ENCODE results near the gene JOSD1.

The JOSD1 gene

DNA sequence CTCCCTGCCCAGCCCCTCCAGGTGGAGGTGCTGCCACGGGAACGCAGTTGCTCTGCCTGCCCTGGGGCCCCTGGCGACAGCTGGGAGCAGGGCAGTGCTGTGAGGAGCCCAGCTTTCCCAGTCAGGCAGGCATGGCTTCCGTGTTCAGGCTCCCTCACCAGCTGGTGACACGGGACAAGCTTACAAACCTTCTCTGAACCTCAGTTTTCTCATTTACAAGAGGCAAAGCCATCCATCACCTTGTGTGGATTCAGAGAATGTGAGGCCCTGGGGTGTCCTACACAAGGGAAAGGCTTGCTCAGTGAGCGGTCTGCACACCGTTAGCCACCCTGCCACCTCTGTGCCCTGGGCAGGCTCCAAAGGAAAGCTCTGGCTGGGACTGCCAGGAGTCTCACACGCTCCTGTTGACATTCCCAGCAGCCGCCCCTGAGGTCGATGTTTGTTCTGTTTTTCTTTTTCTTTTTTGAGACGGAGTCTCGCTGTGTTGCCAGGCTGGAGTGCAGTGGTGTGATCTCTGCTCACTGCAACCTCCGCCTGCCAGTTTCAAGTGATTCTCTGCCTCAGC lies 31.6 kb upstream of the JOSD1 start:
- DNase-seq: peak in 1 of 2 experiments; percentile 30

- peak in 1 of 2 experiments; percentile 28 for DNase-seq
Observed at GRCh38 chr22:38731703-38732161, 31.0 kb upstream of the JOSD1 start.

- no peak for DNase-seq
Observed at GRCh38 chr22:38730411-38730871, 29.7 kb upstream of the JOSD1 start.

DNA sequence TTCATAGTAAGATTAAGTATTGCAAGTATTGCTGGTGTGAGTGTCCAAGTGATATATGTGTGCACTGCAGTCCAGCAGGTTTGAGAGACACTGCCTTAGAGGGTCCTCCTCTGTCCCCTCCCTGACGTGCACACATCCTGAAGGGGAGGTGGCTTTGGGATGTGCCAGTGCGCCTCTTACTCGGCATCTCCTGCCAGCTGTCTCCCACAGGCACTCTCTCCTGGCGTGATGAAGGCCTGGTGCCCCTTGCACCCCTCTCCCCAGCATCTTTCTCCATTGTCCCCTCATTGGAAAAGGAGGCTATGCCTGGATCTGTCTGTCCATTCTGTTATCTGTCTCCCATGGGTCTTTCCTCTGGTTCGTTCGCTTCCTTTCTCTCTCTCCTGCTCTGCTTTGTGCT lies 29.2 kb upstream of the JOSD1 start:
- DNase-seq: no peak

DNA sequence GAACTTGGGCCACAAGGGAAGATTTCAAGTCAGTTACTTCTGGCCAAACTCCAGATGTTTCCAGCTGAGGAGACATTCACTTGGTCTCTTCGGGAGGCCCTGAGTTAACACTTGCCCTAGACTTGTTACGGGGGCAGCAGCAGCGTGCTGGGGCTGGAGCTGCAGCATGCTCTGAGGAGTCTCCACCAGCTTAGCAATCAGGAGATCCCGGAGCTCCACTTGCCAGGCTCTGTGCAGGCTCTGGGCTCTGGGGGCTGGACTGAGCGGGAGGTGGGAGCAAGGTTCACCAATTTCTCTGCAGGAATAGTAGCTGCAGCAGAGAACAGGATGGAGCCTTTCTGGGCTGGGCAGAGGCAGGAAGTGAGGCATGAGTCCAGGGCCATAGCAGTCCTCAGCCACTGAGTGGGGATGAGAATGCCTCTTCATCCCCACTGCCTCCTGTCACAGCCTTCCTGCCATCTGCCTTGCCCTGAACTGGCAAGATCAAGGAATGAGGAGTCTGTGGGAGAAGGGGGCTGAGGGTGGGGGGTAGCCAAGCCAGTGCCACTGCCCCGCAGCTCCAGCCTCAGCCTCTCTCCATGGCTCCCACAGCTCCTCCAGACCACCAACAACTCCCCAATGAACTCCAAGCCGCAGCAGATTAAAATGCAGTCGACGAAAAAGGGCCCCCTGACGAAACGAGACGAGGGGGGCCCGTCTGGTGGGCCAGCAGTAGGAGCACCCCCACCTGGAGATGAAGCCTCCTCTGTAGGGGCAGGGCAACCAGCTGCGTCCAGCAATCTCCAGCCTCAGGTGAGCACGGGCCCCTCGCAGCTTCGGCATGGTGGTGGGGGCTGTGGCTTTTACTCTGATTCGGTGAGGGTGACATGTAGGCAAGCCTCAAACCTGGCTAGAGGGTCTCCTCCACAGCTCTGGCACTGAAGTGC lies 28.4 kb upstream of the JOSD1 start:
- no peak for DNase-seq

- no peak for DNase-seq
Observed at GRCh38 chr22:38727530-38728451, 27.0 kb upstream of the JOSD1 start.

DNA sequence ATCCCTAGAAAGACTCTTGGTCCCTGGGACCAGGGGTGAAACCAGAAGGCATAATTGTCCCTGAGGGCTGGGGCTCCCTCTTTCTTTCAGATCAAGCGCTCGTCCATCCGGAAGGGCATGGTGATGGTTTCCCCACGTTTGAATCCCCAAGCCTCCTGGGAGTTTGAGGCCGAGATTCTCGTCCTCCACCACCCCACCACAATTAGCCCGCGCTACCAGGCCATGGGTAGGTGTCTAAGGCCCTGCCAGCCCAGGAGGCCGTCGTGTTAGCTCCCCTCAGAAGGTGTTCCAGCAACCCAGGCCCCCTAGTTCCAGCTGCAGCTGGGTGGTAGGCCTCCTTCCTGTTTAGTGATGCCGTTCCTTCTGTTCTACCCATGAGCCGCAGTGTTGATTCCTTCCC lies 26.4 kb upstream of the JOSD1 start:
- DNase-seq: no peak

DNA sequence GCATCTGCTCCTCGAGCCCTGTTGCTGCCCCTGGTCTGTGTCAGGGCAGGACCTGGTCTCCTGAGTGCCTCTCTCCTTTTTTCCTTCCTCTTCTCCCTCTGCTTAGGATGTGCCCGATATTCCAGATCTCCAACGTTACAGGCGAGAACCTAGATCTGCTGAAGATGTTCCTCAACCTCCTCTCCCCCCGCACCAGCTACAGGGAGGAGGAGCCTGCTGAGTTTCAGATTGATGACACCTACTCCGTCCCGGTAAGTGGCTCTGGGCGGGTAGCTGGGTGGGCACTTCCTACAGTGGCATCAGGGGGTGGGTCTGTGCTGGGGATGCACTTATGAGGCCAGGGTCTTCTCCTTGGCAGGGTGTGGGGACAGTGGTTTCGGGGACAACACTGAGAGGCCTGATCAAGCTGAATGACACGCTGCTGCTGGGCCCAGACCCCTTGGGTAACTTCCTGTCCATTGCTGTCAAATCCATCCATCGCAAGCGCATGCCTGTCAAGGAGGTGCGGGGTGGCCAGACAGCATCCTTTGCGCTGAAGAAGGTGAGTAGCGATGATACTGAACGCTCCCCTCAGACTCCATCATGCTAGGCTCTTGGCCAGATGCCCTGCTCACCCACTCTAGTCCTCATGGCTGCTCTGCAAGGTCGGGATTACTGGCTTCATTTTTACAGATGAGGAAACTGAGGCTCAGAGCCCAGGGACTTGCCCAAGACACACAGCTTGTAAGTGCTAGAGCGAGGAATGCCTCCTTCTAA lies 25.3 kb upstream of the JOSD1 start:
- no peak for DNase-seq

GRCh38 chr22:38724926-38725571 lies 24.3 kb upstream of the JOSD1 start:
- no peak for DNase-seq

GRCh38 chr22:38724176-38724575 lies 23.4 kb upstream of the JOSD1 start:
- no peak for DNase-seq

GRCh38 chr22:38721551-38721950 lies 20.8 kb upstream of the JOSD1 start:
- DNase-seq: no peak

GRCh38 chr22:38720350-38720749 lies 19.6 kb upstream of the JOSD1 start:
- no peak for DNase-seq

DNA sequence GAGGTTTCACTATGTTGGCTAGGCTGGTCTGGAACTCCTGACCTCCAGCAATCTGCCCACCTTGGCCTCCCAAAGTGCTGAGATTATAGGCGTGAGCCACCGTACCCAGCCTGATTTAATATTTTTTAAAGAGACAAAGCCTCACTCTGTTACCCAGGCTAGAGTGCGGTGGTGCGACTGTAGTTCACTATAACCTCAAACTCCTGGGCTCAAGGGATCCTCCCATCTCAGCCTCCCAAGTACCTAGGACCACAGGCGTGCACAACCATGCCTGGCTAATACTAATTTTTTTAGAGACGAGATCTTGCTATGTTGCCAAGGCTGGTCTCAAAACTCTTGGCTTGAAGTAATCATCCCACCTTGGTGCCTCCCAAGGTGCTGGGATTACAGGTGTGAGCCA lies 18.5 kb upstream of the JOSD1 start:
- DNase-seq: no peak

GRCh38 chr22:38718414-38718813 lies 17.7 kb upstream of the JOSD1 start:
- DNase-seq: no peak

DNA sequence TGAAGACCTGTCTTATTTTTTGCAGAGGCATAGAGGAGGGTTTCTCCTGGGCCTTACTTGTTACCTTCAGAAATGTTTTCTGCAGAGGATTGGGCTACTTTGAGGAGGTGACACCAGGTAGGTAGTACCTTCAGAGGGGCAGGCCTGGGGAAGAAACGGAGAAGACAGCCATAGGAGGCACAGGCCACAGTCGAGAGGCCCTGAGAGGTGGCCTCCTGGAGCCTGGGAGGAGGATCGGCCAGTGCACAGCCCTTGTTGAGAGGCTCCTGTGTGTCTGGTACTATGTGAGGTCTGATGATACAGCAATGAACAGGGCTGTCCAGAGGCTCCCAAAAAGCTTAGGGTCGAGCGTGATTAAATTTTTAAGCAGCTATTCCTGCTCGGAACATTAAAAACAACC lies 16.5 kb upstream of the JOSD1 start:
- no peak for DNase-seq

DNA sequence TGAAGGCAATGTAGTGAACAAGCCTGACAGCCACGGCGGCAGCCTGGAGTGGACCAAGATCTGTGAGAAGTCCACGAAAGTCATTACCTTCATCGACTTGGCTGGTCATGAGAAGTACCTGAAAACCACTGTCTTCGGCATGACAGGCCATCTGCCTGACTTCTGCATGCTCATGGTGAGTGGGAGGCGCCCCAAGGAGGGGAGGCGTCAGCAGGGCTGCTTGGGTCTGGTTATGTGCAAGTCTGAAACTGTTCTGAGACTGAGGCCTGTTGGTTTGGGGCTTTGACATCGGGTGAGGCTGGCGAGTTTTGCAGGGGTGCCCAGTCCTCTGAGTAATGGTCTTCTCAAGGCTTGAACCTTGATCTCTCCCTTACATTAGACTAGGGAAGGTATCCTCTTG lies 16.1 kb upstream of the JOSD1 start:
- no peak for DNase-seq

- DNase-seq: no peak
Observed at GRCh38 chr22:38716271-38716670, 15.5 kb upstream of the JOSD1 start.

GRCh38 chr22:38715852-38716251 lies 15.1 kb upstream of the JOSD1 start:
- no peak for DNase-seq

DNA sequence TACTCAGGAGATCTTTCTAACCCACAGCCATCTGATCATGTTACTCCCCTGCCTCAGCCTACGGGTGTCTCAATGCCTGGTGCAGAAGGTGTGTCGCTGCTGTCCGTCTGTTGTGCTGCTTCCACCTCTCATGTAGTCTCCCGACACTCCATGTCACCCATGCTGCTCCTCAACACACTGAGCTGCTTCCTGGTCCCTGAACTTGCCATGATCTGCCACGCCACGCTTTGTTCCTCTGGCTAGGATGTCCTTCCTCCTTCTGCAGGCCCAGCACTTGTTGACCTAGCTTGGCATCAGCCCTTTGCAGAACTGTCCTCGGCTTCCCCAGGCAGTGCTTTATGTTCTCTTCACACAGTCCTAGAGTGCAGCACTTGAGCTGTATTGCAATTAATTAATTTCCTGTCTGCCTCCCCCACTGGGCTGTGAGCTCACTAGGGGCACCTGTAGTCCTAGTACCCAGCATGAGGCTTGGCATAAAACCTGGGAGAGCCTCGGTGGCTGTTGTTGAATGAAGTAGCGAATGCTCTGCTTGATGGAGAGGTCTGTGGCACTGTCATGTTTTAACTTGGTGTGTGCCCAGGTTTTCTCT lies 14.5 kb upstream of the JOSD1 start:
- no peak for DNase-seq

- DNase-seq: no peak
Observed at GRCh38 chr22:38713921-38714320, 13.2 kb upstream of the JOSD1 start.

GRCh38 chr22:38712486-38713207 lies 11.9 kb upstream of the JOSD1 start:
- no peak for DNase-seq

Data from activated T-cell treated with anti-CD3 and anti-CD28 coated beads, Interleukin-2, amount 50 U/mL, for 48 hours (primary cell).